ENCODE data around the gene RFWD3.

DNA sequence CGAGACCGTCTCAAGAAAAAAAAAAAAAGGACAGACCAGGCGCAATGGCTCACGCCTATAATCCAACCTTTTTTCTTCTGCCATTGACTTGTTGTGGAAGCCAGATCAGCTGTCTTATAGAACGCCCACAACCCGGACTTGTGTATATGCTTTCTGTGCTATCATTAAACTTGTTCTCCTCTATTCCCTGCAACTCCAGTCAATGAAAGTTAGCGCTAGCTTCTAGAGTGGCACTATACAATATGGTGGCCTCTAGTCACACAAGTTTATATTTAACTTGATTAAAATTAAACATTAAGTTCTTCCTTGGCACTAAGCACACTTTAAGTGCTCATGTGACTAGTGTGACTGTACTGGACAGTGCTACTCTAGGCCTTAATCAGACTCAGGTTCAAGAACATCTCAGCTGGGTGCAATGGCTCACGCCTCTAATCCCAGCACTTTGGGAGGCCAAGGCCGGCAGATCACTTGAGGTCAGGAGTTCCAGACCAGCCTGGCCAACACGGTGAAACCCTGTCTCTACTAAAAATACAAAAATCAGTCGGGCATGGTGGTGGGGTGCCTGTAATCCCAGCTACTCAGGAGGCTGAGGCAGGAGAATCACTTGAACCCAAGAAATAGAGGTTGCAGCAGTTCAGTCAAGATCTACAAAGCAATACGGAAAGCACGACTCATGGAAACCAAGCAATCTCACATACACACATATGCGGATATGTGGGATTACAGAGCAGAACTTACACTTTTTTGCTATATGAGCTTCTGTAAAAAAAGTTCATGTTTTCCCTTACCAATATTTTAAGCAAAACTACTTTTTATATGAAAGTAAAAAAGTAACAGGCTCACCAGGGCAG is 41.0 kb downstream of the RFWD3 start:
- TF ChIP-seq, protein P1, sequence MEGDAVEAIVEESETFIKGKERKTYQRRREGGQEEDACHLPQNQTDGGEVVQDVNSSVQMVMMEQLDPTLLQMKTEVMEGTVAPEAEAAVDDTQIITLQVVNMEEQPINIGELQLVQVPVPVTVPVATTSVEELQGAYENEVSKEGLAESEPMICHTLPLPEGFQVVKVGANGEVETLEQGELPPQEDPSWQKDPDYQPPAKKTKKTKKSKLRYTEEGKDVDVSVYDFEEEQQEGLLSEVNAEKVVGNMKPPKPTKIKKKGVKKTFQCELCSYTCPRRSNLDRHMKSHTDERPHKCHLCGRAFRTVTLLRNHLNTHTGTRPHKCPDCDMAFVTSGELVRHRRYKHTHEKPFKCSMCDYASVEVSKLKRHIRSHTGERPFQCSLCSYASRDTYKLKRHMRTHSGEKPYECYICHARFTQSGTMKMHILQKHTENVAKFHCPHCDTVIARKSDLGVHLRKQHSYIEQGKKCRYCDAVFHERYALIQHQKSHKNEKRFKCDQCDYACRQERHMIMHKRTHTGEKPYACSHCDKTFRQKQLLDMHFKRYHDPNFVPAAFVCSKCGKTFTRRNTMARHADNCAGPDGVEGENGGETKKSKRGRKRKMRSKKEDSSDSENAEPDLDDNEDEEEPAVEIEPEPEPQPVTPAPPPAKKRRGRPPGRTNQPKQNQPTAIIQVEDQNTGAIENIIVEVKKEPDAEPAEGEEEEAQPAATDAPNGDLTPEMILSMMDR (IDR thresholded peaks at IDR 0.05; ENCODE audit: low read length): no peak
- no peak for TF ChIP-seq EZH2phosphoT487 (IDR thresholded peaks at IDR 0.05; ENCODE audit: low read length)
